Measurements from ENCODE around the gene GPR141. TPM values are rescaled to one million over a fixed set of nuclear protein-coding genes. Genes with fewer than 3 reads are reported as not detected.

Gene GPR141
- total and polyA plus RNA-seq, 12 donors: 0.17 to 2.2 (median 0.91) TPM; not detected in 3

- no peak for DNase-seq
- 0 to 80% (median 56%) methylated on average over 1 of the region's 1 CpG for WGBS, 4 donors
- Histone ChIP-seq H3K4me3 (no peak overlapping the region), H3K36me3 (replicated peaks in 1 of 2) (no peaks in the 10 kb centered on the region), H3K27me3 (no peaks in the 10 kb centered on the region), H3K4me1 (replicated peaks in 1 of 2) (no peaks in the 10 kb centered on the region), H3K9me3 (replicated peaks in 1 of 3) (no peaks in the 10 kb centered on the region), H3K27ac (no peak overlapping the region)
- intact Hi-C loops (cut with DNase I): no loop called here
- no peak for TF ChIP-seq POLR2A (IDR thresholded peaks at IDR 0.05)
- TF ChIP-seq CTCF (IDR thresholded peaks at IDR 0.05): no peak
Measured at GRCh38 chr7:37753398-37754050, 70.0 kb downstream of the GPR141 start.

- 62 to 74% (median 66%) methylated on average over 5 of the region's 5 CpGs for WGBS, 4 donors
- no peak overlapping the region for H3K27ac ChIP-seq
- H3K4me1 ChIP-seq (replicated peaks in 1 of 2): no peaks in the 10 kb centered on the region
- DNase-seq: no peak
- no peaks in the 10 kb centered on the region for H3K9me3 ChIP-seq (replicated peaks in 1 of 3)
- no peaks in the 10 kb centered on the region for H3K36me3 ChIP-seq (replicated peaks in 1 of 2)
- TF ChIP-seq CTCF (IDR thresholded peaks at IDR 0.05) (no peak), POLR2A (IDR thresholded peaks at IDR 0.05) (no peak)
- no peak overlapping the region for H3K4me3 ChIP-seq
- intact Hi-C loops (cut with DNase I): no loop called here
- H3K27me3 ChIP-seq: no peaks in the 10 kb centered on the region
Measured at GRCh38 chr7:37756797-37757551, 73.4 kb downstream of the GPR141 start.

GRCh38 chr7:37757563-37757962 lies 74.0 kb downstream of the GPR141 start:
- DNase-seq: no peak
- 59 to 81% (median 71%) methylated on average over 2 to 3 of the region's 3 CpGs for WGBS, 4 donors
- no peaks in the 10 kb centered on the region for H3K27me3 ChIP-seq
- no peaks in the 10 kb centered on the region for H3K9me3 ChIP-seq (replicated peaks in 1 of 3)
- H3K36me3 ChIP-seq (replicated peaks in 1 of 2): no peaks in the 10 kb centered on the region
- H3K4me3 ChIP-seq: no peak overlapping the region
- intact Hi-C loops (cut with DNase I): no loop called here
- no peaks in the 10 kb centered on the region for H3K4me1 ChIP-seq (replicated peaks in 1 of 2)
- H3K27ac ChIP-seq: no peak overlapping the region
- no peak for TF ChIP-seq CTCF (IDR thresholded peaks at IDR 0.05)
- no peak for TF ChIP-seq POLR2A (IDR thresholded peaks at IDR 0.05)

- no peaks in the 10 kb centered on the region for H3K9me3 ChIP-seq (replicated peaks in 1 of 3)
- intact Hi-C loops (cut with DNase I): no loop called here
- H3K27ac ChIP-seq: no peak overlapping the region
- TF ChIP-seq POLR2A (IDR thresholded peaks at IDR 0.05): no peak
- TF ChIP-seq CTCF (IDR thresholded peaks at IDR 0.05): no peak
- no peak for DNase-seq
- no peaks in the 10 kb centered on the region for H3K27me3 ChIP-seq
- H3K4me1 ChIP-seq (replicated peaks in 1 of 2): no peaks in the 10 kb centered on the region
- WGBS, 4 donors: 70 to 88% (median 74%) methylated on average over 3 of the region's 3 CpGs
- H3K4me3 ChIP-seq: no peak overlapping the region
- H3K36me3 ChIP-seq (replicated peaks in 1 of 2): no peaks in the 10 kb centered on the region
Measured at GRCh38 chr7:37758501-37759045, 75.0 kb downstream of the GPR141 start.

Data from adrenal gland (tissue), 12 donors.